H9 (cell line): ENCODE data around the gene CENPQ. TPM values are rescaled to one million over a fixed set of nuclear protein-coding genes. Genes with fewer than 3 reads are reported as not detected.

ENCODE experiments used
- DNase-seq: peaks from one replicate; pipeline ENCODE4 v3.0.0-alpha.2; 2017
- H2AFZ ChIP-seq: one replicate; pipeline ENCODE4 v1.6.1; 2013; ENCODE audit warnings: mild to moderate bottlenecking, low read length, control low read depth, moderate library complexity
- H2AK5ac ChIP-seq: 2 replicates; pipeline ENCODE4 v1.6.1; 2013; ENCODE audit warnings: low read length, control low read depth, mixed read lengths; ENCODE audit not compliant: insufficient read length
- H2BK120ac ChIP-seq: one replicate; pipeline ENCODE4 v1.6.1; 2013; ENCODE audit warnings: low read depth, mild to moderate bottlenecking, low read length, control low read depth, inconsistent platforms; ENCODE audit not compliant: poor library complexity, severe bottlenecking
- H2BK12ac ChIP-seq: 2 replicates; pipeline ENCODE4 v1.6.1; 2013; ENCODE audit warnings: low read length, control low read depth, mixed read lengths, low read depth; ENCODE audit not compliant: insufficient read length
- H2BK15ac ChIP-seq: 2 replicates; pipeline ENCODE4 v1.6.1; 2013; ENCODE audit warnings: low read depth, low read length, control low read depth
- H2BK20ac ChIP-seq: one replicate; pipeline ENCODE4 v1.6.1; 2013; ENCODE audit warnings: low read depth, mild to moderate bottlenecking, low read length, control low read depth, inconsistent platforms; ENCODE audit not compliant: poor library complexity, severe bottlenecking
- H2BK5ac ChIP-seq: 2 replicates; pipeline ENCODE4 v1.6.1; 2013; ENCODE audit warnings: low read length, control low read depth, mixed read lengths; ENCODE audit not compliant: insufficient read length
- H3K14ac ChIP-seq: 2 replicates; pipeline ENCODE4 v1.6.1; 2013; ENCODE audit warnings: low read length, control low read depth; ENCODE audit not compliant: insufficient read depth
- H3K18ac ChIP-seq: 2 replicates; pipeline ENCODE4 v1.6.1; 2013; ENCODE audit warnings: low read depth, mild to moderate bottlenecking, mixed read lengths, low read length, control low read depth; ENCODE audit not compliant: insufficient read length
- H3K23ac ChIP-seq: 2 replicates; pipeline ENCODE4 v1.6.1; 2013; ENCODE audit warnings: low read length, control low read depth, mixed read lengths, low read depth; ENCODE audit not compliant: insufficient read length
- H3K23me2 ChIP-seq: 2 replicates; pipeline ENCODE4 v1.6.1; 2013; ENCODE audit warnings: low read depth, mild to moderate bottlenecking, mixed read lengths, low read length, control low read depth; ENCODE audit not compliant: insufficient read length, poor library complexity, severe bottlenecking
- H3K27ac ChIP-seq: 2 replicates; pipeline ENCODE4 v1.5.1; 2013; ENCODE audit warnings: low read length, control low read depth, mixed read lengths, low read depth; ENCODE audit not compliant: insufficient read length
- H3K27me3 ChIP-seq: 2 replicates; pipeline ENCODE4 v1.6.1; 2013; ENCODE audit warnings: low read length, control low read depth, inconsistent platforms; ENCODE audit not compliant: insufficient read depth
- H3K4ac ChIP-seq: 2 replicates; pipeline ENCODE4 v1.6.1; 2013; ENCODE audit warnings: low read depth, mild to moderate bottlenecking, control low read depth, inconsistent platforms, low read length, moderate library complexity
- H3K4me1 ChIP-seq: 2 replicates; pipeline ENCODE4 v1.6.1; 2013; ENCODE audit warnings: low read length, control low read depth, inconsistent platforms; ENCODE audit not compliant: insufficient read depth
- H3K4me2 ChIP-seq: 2 replicates; pipeline ENCODE4 v1.6.1; 2013; ENCODE audit warnings: low read length, control low read depth, mixed read lengths; ENCODE audit not compliant: insufficient read length, insufficient read depth
- H3K56ac ChIP-seq: 2 replicates; pipeline ENCODE4 v1.6.1; 2013; ENCODE audit warnings: low read depth, mild to moderate bottlenecking, mixed read lengths, low read length, control low read depth; ENCODE audit not compliant: insufficient read length
- H3K79me1 ChIP-seq: 2 replicates; pipeline ENCODE4 v1.6.1; 2013; ENCODE audit warnings: low read depth, mild to moderate bottlenecking, moderate library complexity, low read length, control low read depth, inconsistent platforms; ENCODE audit not compliant: insufficient read depth, poor library complexity, severe bottlenecking
- H3K79me2 ChIP-seq: 2 replicates; pipeline ENCODE4 v1.6.1; 2013; ENCODE audit warnings: low read length, control low read depth, inconsistent platforms; ENCODE audit not compliant: insufficient read depth
- H3K9ac ChIP-seq: 2 replicates; pipeline ENCODE4 v1.6.1; 2013; ENCODE audit warnings: low read length, control low read depth, mixed read lengths; ENCODE audit not compliant: insufficient read length; ENCODE audit errors: extremely low read depth
- H3K9me3 ChIP-seq: one replicate; pipeline ENCODE4 v1.6.1; 2013; ENCODE audit warnings: low read depth, low read length, inconsistent platforms; ENCODE audit not compliant: control insufficient read depth
- H3T11ph ChIP-seq: one replicate; pipeline ENCODE4 v1.6.1; 2013; ENCODE audit warnings: mild to moderate bottlenecking, low read length, control low read depth, inconsistent platforms
- H4K20me1 ChIP-seq: one replicate; pipeline ENCODE4 v1.6.1; 2013; ENCODE audit not compliant: control insufficient read depth, insufficient read length, insufficient read depth
- H4K5ac ChIP-seq: 2 replicates; pipeline ENCODE4 v1.6.1; 2013; ENCODE audit warnings: low read depth, mild to moderate bottlenecking, mixed read lengths, low read length, control low read depth; ENCODE audit not compliant: insufficient read length
- H4K8ac ChIP-seq: replicated peaks from 2 replicates; pipeline ENCODE4 v1.6.1; 2013; ENCODE audit warnings: low read length, control low read depth, mixed read lengths, low read depth; ENCODE audit not compliant: insufficient read length
- H4K91ac ChIP-seq: 2 replicates; pipeline ENCODE4 v1.6.1; 2013; ENCODE audit warnings: low read depth, mild to moderate bottlenecking, moderate library complexity, mixed read lengths, low read length, control low read depth; ENCODE audit not compliant: insufficient read length
- H3K27ac Mint-ChIP-seq, 3 experiments: 2 replicates in 2 of 3; 3 replicates in 1 of 3; pipeline ENCODE4 v1.8.0; 2020 to 2021; ENCODE audit warnings: mixed read lengths in 3 of 3, mild to moderate bottlenecking in 1 of 3, moderate library complexity in 1 of 3
- H3K27me3 Mint-ChIP-seq: 2 replicates; pipeline ENCODE4 v1.8.0; 2021; ENCODE audit warnings: low read depth, mild to moderate bottlenecking, moderate library complexity, mixed read lengths
- H3K36me3 Mint-ChIP-seq, 3 experiments: 2 replicates in 2 of 3; 3 replicates in 1 of 3; pipeline ENCODE4 v1.8.0; 2020 to 2021; ENCODE audit warnings: low read depth in 3 of 3, mixed read lengths in 3 of 3; ENCODE audit not compliant: insufficient read depth in 1 of 3
- H3K4me1 Mint-ChIP-seq, 2 experiments: 2 replicates each; pipeline ENCODE4 v1.8.0; 2020; ENCODE audit warnings: mixed read lengths in 2 of 2
- H3K4me3 Mint-ChIP-seq, 2 experiments: 2 replicates in 1 of 2; 3 replicates in 1 of 2; pipeline ENCODE4 v1.8.0; 2020 to 2021; ENCODE audit warnings: mild to moderate bottlenecking in 2 of 2, mixed read lengths in 2 of 2, moderate library complexity in 1 of 2
- H3K9me3 Mint-ChIP-seq, 2 experiments: 2 replicates in 1 of 2; 3 replicates in 1 of 2; pipeline ENCODE4 v1.8.0; 2020; ENCODE audit warnings: mild to moderate bottlenecking in 2 of 2, mixed read lengths in 2 of 2, moderate library complexity in 1 of 2
- WGBS: extraction: QIAGEN DNeasy Blood & Tissue Kit; methylation state at CpG from one replicate; pipeline ENCODE4 v1.1.7; 2013; ENCODE audit warnings: missing lambda C conversion rate, low lambda C conversion rate, mixed read lengths; ENCODE audit not compliant: insufficient read length; ENCODE audit errors: extremely low coverage; 5-methylcytosine and 5-hydroxymethylcytosine counted together
- total RNA-seq: library from RNA; stranded (reverse); gene quantifications from 2 replicates; pipeline ENCODE4 v1.2.1, GENCODE V29; 2021
- TF ChIP-seq, protein P1 (sequence below): fragments of 200-600 bp; sonication (generic); conservative IDR thresholded peaks from 3 replicates; pipeline ENCODE4 v1.8.0; 2021; ENCODE audit warnings: antibody characterized with exemption, mild to moderate bottlenecking

Gene CENPQ
- total RNA-seq, 1 experiment from 2014 or later: 15.5 TPM

DNA sequence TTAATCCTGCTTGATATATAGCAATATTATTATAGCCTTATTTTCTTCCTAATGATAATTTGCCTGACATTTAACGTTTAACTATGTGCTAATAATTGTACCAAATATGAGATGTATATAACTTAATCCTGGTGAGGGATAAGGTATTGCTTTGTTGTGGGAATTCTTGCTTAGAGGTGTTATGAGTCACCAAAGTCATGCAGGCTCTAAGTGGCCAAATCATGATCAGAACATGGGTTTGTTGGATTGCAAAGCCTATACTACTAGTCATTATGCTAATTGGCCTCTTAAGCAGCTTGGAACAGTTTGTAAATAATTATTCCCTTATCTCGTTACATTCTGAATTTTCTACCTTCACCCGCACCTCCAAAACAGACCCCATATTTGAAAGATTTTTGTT lies 65.4 kb downstream of the CENPQ start:
- DNase-seq: no peak
- no peak overlapping the region for H4K8ac ChIP-seq
- Mint-ChIP-seq H3K36me3 (no peaks in the 10 kb centered on the region), H3K4me3 (no peak overlapping the region), H3K4me1 (peaks cover 9 to 10% of the 10 kb centered on the region in 2 experiments), H3K27ac (no peak overlapping the region), H3K9me3 (no peaks in the 10 kb centered on the region), H3K27me3 (no peaks in the 10 kb centered on the region)
- no peak overlapping the region for H3K14ac ChIP-seq
- no peak overlapping the region for H3K4me2 ChIP-seq
- H3K27me3 ChIP-seq: no peaks in the 10 kb centered on the region
- no peak overlapping the region for H3T11ph ChIP-seq
- no peak overlapping the region for H3K18ac ChIP-seq
- no peaks in the 10 kb centered on the region for H3K79me1 ChIP-seq
- H3K56ac ChIP-seq: no peak overlapping the region
- no peak overlapping the region for H2BK120ac ChIP-seq
- no peak overlapping the region for H4K5ac ChIP-seq
- H2BK5ac ChIP-seq: no peak overlapping the region
- no peak overlapping the region for H2BK15ac ChIP-seq
- no peak overlapping the region for H2AFZ ChIP-seq
- no peak overlapping the region for H3K27ac ChIP-seq
- H3K4me1 ChIP-seq: peaks cover 7% of the 10 kb centered on the region; the same call in 1 of the 2 replicates
- H4K20me1 ChIP-seq: no peaks in the 10 kb centered on the region
- H3K9me3 ChIP-seq: no peaks in the 10 kb centered on the region
- H2BK20ac ChIP-seq: no peak overlapping the region
- no peak overlapping the region for H4K91ac ChIP-seq
- TF ChIP-seq, protein P1, sequence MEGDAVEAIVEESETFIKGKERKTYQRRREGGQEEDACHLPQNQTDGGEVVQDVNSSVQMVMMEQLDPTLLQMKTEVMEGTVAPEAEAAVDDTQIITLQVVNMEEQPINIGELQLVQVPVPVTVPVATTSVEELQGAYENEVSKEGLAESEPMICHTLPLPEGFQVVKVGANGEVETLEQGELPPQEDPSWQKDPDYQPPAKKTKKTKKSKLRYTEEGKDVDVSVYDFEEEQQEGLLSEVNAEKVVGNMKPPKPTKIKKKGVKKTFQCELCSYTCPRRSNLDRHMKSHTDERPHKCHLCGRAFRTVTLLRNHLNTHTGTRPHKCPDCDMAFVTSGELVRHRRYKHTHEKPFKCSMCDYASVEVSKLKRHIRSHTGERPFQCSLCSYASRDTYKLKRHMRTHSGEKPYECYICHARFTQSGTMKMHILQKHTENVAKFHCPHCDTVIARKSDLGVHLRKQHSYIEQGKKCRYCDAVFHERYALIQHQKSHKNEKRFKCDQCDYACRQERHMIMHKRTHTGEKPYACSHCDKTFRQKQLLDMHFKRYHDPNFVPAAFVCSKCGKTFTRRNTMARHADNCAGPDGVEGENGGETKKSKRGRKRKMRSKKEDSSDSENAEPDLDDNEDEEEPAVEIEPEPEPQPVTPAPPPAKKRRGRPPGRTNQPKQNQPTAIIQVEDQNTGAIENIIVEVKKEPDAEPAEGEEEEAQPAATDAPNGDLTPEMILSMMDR: no peak
- H3K79me2 ChIP-seq: no peaks in the 10 kb centered on the region
- WGBS: no CpG with 5 or more reads among the region's 3 CpGs
- H3K4ac ChIP-seq: no peak overlapping the region
- H3K9ac ChIP-seq: no peak overlapping the region
- H2BK12ac ChIP-seq: no peak overlapping the region
- no peak overlapping the region for H2AK5ac ChIP-seq
- H3K23ac ChIP-seq: no peak overlapping the region
- H3K23me2 ChIP-seq: no peaks in the 10 kb centered on the region
